Measurements from ENCODE around the gene COPE.
"Not testable (repeated sequence)": the region's sequence is repeated elsewhere in the genome, so short reads cannot be mapped to it uniquely, and the experiment has no call there.

The COPE gene

DNA sequence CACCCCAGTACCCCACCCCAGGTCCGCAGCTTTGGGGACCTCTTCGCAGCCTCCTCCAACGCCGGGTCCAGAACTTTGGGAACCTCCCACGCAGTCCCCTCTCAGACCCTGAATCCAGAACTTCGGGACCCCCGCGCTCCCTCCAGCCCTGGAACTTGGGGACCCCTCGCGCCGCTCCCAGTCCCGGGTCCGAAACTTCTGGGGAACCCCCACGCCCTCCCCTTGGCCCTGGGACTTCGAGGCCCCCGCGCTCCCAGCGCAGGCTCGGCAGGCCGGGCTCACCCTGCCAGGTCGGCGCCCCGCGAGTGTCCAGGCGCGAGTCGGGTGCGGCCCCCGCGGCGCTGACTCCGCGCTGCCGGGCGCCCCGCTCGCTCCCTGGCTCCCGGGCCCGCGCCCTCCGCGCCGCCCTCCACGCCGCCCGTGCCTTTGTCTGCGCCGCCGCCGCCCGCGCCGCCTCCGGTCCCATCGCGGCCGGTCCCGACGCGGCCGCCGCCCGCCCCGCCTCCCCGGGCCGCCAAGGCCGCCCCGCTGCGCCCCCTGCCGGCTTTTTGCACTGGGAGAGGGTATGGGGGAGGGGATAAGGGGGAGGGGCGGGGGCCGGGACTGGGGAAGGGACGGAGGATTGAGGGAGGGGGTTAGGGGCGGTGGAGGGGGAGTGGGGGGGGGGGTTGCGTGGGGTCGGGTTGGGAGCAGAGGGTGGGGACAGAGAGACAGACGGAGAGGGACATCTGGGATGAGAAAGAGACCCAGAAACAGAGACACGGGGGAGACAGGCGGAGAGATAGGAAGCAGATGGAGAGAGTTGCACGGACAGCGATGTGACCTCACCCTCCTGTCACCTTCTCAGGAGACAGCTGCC is 21.8 kb upstream of the COPE start, which contains the start of gene HOMER3:
Gene HOMER3 (minus strand): TSS at position 449 of the 859 bp plus-strand sequence. CDS start 2,235 bp downstream, outside the sequence.
- no peak for DNase-seq

- DNase-seq: no peak
Measured at GRCh38 chr19:18939922-18940768, 21.0 kb upstream of the COPE start.

- no peak for DNase-seq
Measured at GRCh38 chr19:18939163-18939562, 20.0 kb upstream of the COPE start.

- DNase-seq: no peak
Measured at GRCh38 chr19:18933297-18933696, 14.1 kb upstream of the COPE start.

GRCh38 chr19:18932216-18932841 is 13.1 kb upstream of the COPE start:
- no peak for DNase-seq

DNA sequence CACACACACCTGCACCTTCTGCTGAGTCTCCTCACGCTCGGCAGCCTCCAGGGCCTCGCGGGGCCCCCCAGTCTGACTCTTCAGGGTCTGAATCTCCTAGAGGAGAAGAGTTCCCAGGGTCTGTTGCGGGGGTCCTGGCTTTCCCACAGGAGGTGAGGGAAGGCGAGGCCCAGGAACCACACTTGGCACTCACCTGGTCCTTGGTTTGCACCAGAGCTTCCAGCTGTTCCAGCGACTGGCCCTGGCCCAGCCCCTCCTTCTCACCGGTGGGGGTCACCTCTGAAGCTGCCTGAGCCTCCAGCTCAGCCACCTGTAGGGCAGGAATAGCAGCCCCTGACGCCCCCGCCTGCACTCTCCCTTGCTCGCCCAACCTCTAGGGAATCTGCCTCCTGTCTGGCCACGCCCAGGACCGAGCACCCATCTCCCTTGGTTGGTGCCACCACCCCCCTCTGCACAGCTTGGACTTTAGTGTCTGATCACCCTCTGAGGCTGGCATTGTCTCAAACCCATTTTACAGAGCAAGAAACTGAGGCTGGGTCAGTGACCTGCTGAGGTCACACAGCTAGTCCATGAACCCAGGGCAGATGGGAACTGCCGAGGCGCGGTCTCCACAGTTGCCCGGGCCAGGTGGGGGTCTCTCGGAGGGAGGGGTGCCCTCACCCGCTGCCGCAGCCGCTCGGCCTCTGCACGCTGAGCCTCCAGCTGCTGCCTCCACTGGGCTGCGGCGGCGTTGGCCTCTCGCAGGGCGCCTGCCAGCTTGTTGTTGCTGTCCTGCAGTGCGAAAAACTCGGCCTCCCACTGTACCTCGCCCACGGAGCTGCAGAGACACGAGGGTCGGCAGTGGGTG is 12.4 kb upstream of the COPE start:
- no peak for DNase-seq

GRCh38 chr19:18929311-18929710 is 10.1 kb upstream of the COPE start:
- no peak for DNase-seq

GRCh38 chr19:18928018-18928805 is 9.0 kb upstream of the COPE start:
- no peak for DNase-seq

GRCh38 chr19:18924684-18925213 is 5.6 kb upstream of the COPE start:
- no peak for DNase-seq

DNA sequence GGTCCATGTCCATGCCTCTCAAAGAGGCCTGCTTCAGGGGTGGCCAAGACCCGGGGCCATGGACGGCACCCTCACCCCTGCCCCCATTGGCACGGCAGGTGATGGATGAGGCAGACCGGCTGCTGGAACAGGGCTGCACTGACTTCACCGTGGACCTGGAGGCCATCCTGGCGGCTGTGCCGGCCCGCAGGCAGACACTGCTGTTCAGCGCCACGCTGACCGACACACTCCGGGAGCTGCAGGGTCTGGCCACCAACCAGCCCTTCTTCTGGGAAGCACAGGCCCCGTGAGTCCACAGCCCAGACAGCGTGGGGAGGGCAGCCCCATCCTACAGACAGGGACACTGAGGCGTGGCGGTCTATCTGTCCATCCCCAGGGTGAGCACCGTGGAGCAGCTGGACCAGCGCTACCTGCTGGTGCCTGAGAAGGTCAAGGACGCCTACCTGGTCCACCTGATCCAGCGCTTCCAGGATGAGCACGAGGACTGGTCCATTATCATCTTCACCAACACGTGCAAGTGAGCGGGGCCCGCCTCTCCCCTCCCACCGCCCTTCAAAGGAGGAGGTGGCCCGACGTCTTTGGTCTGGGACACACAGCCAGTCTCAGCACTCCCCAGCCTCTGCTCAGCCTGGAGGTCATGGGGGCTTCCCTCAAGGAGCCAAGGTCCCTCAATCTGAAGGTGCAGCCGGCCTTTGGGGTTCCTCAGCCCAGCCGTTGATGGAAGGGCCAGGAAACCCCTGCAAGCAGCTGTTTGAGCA is 3.2 kb upstream of the COPE start:
- no peak for DNase-seq

- DNase-seq: no peak
Measured at GRCh38 chr19:18921593-18921992, 2.4 kb upstream of the COPE start.

DNA sequence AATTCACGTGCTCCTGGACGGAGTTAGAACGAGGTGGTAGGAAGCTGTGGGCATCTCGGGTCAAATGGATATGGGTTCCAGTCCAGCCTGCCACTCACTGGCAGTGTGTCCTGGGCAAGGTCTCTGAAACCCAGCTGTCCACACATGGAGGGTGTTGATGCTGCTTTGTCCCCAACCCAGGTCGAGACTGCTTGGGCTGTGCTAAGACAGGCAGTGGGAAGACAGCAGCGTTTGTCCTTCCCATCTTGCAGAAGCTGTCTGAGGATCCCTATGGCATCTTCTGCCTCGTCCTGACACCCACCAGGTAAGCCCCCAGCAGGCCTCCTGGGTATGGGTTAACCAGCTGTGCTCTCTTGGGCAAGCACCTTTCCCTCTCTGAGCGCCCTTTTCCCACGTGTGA is 1.2 kb upstream of the COPE start:
- no peak for DNase-seq

DNA sequence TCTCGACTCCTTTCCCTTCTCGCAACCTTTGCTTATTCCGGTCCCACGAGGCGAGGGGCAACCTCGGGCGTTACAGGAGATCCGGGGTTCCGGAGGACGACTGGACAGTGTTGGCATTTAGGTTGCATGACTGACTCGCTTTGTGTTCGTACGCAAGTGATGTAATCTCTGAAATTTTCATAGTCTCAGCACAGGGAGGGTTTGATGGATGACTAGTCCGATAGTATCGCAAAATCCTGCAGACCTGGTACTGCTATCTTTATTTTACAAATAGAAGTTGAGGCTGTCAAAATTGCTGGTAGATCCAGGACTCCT is 670 bp upstream of the COPE start:
- no peak for DNase-seq

- not testable (repeated sequence) for DNase-seq
Measured at GRCh38 chr19:18917593-18917992, 1.6 kb downstream of the COPE start.

DNA sequence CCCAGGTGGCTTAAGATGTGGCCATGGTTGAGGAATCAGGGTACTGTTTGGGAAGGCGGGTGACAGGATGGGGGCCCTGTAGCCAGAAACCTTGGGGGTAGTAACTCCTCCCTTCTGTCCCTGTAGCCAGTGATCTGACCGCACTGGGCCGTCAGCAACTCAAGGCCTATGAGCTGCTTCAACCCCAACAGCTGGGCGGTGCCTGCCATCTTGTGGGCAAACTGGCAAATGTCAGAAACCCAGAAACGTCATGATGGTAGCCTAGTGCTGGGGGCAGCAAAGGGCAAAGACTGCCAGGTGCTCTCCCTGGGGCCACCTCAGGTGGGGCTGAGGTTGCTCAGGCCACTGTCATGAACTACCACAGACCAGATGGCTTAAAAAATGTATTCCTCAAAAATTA is 3.5 kb downstream of the COPE start:
- no peak for DNase-seq

DNA sequence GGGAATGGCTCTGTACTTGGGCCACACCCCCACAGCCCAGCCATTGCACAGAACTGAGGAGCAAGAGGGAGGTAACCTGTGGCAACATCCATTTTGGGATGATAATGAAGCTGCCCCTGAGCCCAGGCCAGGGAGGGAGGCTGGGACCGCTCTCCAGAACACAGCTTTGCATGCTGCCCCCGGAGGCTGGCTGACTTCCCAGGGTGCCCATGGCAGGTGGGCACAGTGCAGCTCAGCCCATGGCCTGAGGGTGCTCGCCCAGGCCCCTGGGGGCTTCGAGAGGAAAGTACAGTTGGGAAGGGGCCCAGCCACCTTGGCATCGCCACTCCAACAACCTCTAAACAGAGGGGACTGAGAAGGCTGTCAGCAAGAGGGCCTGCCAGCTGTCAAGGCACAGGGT is 5.7 kb downstream of the COPE start:
- no peak for DNase-seq

DNA sequence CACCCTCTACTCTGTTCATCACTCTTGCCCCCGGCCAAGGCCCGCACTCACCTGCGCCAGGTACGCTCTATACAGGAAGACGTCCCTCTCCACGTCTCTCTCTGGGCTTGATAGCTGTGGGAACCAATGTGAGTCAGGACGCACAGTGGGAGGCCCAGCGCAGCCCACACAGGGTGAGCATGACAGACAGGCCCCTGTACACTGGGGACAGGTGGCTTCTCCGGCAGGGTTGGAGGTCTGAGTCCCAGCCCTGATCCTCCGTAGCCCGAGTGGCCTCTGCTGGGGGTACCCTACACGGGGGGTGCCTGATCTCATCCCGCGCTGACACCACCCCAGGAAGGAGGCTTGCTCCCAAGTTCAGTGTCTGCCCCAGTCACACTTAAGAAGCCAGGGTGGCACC is 6.3 kb downstream of the COPE start:
- DNase-seq: no peak

- no peak for DNase-seq
Measured at GRCh38 chr19:18910801-18911436, 8.3 kb downstream of the COPE start.

DNA sequence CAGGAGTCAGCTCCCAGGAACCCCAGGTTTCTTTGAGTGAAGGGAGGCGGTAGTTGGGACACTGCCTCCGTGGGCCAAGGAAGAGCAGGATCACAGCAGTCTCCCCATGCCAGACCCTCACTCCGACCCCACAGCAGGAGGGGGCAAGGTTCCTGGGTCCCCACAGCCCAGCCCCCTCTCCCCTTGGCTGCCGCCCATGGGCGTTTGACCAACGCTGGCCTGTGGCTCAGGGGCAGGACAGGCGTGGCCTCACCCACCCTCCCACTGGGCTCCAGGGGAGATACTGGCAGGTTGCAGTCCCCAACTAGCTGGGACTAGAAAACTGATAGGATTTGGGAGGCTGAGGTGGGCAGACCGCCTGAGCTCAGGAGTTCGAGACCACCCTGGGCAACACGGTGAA is 9.2 kb downstream of the COPE start:
- DNase-seq: no peak

DNA sequence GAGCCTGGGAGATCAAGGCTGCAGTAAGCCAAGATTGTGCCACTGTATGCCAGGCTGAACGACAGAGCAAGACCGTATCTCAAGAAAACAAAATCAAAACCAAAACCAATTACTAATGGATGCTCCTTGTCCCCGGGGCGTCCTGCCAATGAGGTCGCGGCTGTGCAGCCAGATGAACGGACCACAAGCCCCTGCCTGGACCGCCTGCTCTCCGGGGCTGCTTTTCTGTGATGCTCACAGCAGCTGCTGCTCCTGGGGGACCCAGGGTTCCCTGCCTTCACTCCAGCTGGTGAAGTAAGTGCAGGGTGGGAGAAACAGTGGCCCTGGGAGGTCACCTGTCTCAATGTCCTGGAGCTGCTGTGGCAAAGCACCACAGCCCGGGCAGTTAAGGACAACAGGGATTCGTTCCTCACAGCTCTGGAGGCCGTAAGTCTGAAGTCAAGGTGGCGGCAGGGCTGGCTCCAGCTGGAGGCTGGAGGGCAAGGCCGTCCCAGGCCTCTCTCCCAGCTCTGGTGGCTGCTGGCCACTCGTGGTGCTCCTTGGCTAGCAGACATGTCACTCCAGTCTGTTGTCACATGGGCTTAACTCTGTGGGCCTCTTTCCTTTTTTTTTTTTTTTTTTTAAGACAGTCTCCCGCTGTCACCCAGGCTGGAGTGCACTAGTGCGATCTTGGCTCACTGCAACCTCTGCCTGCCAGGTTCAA is 10.1 kb downstream of the COPE start:
- DNase-seq: no peak
